ENCODE measurements around the gene KCNJ6.

KCNJ6 gene

DNA sequence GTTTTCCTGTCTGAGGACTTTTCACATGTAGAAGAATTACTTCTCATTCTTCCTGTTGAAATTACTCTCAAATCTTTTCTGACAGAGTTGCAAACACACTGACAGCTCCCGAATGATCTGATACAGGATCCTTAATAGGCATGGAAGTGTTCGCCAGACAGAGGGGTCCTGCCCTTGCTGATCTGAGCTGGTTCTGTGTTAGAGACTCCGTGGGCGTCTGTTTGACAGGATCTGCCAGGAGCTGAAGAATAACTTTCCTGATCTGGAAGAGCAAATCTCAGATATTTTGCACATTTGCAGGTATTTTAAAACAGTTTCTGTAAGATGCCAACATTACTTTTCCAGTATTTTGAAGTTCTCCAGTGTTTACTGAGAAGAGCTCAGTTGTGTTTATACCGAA lies 347.3 kb downstream of the KCNJ6 start (continued):
- TF ChIP-seq, protein P1, sequence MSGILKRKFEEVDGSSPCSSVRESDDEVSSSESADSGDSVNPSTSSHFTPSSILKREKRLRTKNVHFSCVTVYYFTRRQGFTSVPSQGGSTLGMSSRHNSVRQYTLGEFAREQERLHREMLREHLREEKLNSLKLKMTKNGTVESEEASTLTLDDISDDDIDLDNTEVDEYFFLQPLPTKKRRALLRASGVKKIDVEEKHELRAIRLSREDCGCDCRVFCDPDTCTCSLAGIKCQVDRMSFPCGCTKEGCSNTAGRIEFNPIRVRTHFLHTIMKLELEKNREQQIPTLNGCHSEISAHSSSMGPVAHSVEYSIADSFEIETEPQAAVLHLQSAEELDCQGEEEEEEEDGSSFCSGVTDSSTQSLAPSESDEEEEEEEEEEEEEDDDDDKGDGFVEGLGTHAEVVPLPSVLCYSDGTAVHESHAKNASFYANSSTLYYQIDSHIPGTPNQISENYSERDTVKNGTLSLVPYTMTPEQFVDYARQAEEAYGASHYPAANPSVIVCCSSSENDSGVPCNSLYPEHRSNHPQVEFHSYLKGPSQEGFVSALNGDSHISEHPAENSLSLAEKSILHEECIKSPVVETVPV (CRISPR knock-in tag; IDR thresholded peaks at IDR 0.05), result no peak
- no peak for TF ChIP-seq ZNF70 (CRISPR knock-in tag; IDR thresholded peaks at IDR 0.05)
- TF ChIP-seq TCF4 (CRISPR knock-in tag; IDR thresholded peaks at IDR 0.05; ENCODE audit: borderline replicate concordance), result no peak
- no peak for TF ChIP-seq ISL1 (CRISPR knock-in tag; IDR thresholded peaks at IDR 0.05)
- TF ChIP-seq ARNTL (CRISPR knock-in tag; IDR thresholded peaks at IDR 0.05; ENCODE audit: borderline replicate concordance, low read depth), result no peak

DNA sequence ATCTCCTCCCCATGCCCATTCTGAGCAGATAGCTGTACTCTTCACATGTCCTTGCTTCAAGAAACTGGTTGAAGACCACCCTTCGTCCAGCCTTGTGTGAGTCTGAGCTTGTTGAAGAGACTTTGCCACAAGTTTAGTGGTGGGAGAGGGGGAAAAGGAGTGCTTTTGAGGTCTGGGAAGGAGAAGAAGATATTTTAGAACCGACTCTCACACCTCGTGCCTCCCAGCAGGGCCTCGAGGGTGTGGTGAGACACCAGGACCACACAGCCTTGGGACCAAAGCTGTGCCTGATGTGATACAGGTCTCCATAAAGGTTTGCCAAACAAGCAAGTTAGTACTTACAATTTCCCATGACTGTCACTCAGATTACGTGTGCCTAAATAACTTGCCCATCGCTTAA lies 347.8 kb downstream of the KCNJ6 start:
- TF ChIP-seq ZFP3 (CRISPR knock-in tag; IDR thresholded peaks at IDR 0.05) (no peak), TOX (CRISPR knock-in tag; IDR thresholded peaks at IDR 0.05; ENCODE audit: borderline replicate concordance) (no peak), ARNTL (CRISPR knock-in tag; IDR thresholded peaks at IDR 0.05; ENCODE audit: borderline replicate concordance, low read depth) (no peak)
- TF ChIP-seq, protein P2, sequence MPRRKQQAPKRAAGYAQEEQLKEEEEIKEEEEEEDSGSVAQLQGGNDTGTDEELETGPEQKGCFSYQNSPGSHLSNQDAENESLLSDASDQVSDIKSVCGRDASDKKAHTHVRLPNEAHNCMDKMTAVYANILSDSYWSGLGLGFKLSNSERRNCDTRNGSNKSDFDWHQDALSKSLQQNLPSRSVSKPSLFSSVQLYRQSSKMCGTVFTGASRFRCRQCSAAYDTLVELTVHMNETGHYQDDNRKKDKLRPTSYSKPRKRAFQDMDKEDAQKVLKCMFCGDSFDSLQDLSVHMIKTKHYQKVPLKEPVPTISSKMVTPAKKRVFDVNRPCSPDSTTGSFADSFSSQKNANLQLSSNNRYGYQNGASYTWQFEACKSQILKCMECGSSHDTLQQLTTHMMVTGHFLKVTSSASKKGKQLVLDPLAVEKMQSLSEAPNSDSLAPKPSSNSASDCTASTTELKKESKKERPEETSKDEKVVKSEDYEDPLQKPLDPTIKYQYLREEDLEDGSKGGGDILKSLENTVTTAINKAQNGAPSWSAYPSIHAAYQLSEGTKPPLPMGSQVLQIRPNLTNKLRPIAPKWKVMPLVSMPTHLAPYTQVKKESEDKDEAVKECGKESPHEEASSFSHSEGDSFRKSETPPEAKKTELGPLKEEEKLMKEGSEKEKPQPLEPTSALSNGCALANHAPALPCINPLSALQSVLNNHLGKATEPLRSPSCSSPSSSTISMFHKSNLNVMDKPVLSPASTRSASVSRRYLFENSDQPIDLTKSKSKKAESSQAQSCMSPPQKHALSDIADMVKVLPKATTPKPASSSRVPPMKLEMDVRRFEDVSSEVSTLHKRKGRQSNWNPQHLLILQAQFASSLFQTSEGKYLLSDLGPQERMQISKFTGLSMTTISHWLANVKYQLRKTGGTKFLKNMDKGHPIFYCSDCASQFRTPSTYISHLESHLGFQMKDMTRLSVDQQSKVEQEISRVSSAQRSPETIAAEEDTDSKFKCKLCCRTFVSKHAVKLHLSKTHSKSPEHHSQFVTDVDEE (CRISPR knock-in tag; IDR thresholded peaks at IDR 0.05), result no peak
- TF ChIP-seq, protein P3, sequence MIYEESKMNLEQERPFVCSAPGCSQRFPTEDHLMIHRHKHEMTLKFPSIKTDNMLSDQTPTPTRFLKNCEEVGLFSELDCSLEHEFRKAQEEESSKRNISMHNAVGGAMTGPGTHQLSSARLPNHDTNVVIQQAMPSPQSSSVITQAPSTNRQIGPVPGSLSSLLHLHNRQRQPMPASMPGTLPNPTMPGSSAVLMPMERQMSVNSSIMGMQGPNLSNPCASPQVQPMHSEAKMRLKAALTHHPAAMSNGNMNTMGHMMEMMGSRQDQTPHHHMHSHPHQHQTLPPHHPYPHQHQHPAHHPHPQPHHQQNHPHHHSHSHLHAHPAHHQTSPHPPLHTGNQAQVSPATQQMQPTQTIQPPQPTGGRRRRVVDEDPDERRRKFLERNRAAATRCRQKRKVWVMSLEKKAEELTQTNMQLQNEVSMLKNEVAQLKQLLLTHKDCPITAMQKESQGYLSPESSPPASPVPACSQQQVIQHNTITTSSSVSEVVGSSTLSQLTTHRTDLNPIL (CRISPR knock-in tag; IDR thresholded peaks at IDR 0.05; ENCODE audit: low read depth), result no peak
- ATAC-seq, result no peak

DNA sequence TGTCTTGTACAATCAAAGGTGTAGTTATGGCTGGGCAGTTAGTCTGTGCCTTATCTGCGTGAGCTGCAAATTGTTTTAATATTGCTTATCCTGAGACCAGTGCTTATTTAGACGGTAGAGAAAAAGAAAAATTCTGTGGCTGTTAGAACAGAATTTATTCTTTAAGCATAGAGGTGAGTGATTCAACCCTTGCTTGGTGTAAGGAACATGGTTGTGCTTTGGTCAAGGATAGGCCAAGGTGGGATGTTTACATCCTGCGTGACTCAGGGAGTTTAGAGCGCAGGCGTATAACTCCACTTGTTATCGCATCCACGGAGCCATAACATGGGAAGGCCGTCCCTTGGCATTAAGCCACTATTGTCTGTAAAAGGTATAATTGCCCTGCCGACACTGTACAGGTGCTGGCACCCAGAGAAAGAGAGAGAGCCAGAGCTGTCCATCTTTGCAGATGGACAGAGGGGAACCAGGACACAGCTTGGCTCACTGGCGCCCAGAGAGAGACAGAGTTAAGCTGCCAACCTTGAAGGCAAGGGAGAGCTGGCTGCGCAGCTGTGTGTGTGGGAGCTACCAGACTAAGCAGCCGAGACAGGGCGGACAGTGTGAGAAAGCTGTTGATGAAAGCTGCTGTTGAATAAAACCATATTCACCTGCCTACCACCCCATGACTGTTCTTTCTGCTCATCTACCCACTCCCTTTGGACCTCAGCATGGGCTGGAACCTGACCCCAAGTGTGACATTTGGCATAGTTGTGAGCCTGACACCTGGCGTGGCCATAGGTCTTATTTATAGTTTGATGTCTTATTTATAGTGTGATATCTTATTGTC lies 349.3 kb downstream of the KCNJ6 start:
- TF ChIP-seq ARNTL (CRISPR knock-in tag; IDR thresholded peaks at IDR 0.05; ENCODE audit: borderline replicate concordance, low read depth), result no peak
- TF ChIP-seq CSDC2 (CRISPR knock-in tag; IDR thresholded peaks at IDR 0.05), result no peak
- TF ChIP-seq ZNF565 (CRISPR knock-in tag; conservative IDR thresholded peaks at IDR 0.05; ENCODE audit: low read depth), result no peak
- TF ChIP-seq ZFP3 (CRISPR knock-in tag; IDR thresholded peaks at IDR 0.05), result no peak
- TF ChIP-seq ZNF70 (CRISPR knock-in tag; IDR thresholded peaks at IDR 0.05), result no peak
- no peak for TF ChIP-seq ZC3H10 (CRISPR knock-in tag; IDR thresholded peaks at IDR 0.05)
- TF ChIP-seq PPARA (CRISPR knock-in tag; IDR thresholded peaks at IDR 0.05; ENCODE audit: borderline replicate concordance), result no peak
- TF ChIP-seq, protein P2 (CRISPR knock-in tag; IDR thresholded peaks at IDR 0.05), result no peak
- TF ChIP-seq RARB (CRISPR knock-in tag; IDR thresholded peaks at IDR 0.05), result no peak
- TF ChIP-seq, protein P4, sequence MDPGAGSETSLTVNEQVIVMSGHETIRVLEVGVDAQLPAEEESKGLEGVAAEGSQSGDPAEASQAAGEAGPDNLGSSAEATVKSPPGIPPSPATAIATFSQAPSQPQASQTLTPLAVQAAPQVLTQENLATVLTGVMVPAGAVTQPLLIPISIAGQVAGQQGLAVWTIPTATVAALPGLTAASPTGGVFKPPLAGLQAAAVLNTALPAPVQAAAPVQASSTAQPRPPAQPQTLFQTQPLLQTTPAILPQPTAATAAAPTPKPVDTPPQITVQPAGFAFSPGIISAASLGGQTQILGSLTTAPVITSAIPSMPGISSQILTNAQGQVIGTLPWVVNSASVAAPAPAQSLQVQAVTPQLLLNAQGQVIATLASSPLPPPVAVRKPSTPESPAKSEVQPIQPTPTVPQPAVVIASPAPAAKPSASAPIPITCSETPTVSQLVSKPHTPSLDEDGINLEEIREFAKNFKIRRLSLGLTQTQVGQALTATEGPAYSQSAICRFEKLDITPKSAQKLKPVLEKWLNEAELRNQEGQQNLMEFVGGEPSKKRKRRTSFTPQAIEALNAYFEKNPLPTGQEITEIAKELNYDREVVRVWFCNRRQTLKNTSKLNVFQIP (CRISPR knock-in tag; IDR thresholded peaks at IDR 0.05; ENCODE audit: borderline replicate concordance, low read depth), result no peak
- TF ChIP-seq GLIS3 (CRISPR knock-in tag; IDR thresholded peaks at IDR 0.05), result no peak
- no peak for TF ChIP-seq BACH2 (CRISPR knock-in tag; IDR thresholded peaks at IDR 0.05; ENCODE audit: borderline replicate concordance)
- no peak for TF ChIP-seq OSR1 (CRISPR knock-in tag; IDR thresholded peaks at IDR 0.05)
- no peak for TF ChIP-seq SNAI2 (CRISPR knock-in tag; IDR thresholded peaks at IDR 0.05)
- TF ChIP-seq, protein P5, sequence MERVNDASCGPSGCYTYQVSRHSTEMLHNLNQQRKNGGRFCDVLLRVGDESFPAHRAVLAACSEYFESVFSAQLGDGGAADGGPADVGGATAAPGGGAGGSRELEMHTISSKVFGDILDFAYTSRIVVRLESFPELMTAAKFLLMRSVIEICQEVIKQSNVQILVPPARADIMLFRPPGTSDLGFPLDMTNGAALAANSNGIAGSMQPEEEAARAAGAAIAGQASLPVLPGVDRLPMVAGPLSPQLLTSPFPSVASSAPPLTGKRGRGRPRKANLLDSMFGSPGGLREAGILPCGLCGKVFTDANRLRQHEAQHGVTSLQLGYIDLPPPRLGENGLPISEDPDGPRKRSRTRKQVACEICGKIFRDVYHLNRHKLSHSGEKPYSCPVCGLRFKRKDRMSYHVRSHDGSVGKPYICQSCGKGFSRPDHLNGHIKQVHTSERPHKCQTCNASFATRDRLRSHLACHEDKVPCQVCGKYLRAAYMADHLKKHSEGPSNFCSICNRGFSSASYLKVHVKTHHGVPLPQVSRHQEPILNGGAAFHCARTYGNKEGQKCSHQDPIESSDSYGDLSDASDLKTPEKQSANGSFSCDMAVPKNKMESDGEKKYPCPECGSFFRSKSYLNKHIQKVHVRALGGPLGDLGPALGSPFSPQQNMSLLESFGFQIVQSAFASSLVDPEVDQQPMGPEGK (CRISPR knock-in tag; IDR thresholded peaks at IDR 0.05; ENCODE audit: borderline replicate concordance), result no peak
- no peak for ATAC-seq

Measured in SK-N-SH treated with all-trans-retinoic acid at 6 μM for 48 hours (cell line).